Measurements from ENCODE around the gene IFT88. TPM values are rescaled to one million over a fixed set of nuclear protein-coding genes. Genes with fewer than 3 reads are reported as not detected.

IFT88 gene
- total RNA-seq, 1 experiment from 2014 or later, result 5.2 TPM

DNA sequence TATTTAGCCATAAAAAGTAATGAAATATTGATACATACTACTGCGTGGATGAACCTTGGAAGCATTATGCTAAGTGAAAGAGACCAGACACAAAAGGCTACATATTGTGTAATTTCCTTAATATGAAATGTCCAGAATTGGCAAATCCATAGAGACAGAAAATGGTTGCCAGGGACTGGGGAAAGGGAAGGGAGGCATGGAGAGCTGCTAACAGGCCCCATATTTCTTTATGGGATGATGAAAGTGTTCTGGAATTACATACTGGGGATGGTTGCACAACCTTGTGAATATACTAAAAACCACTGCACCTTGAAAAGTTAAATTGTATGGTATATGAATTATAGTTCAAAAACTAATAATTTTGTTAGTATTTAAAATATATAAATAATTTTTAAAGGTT is 3.6 kb downstream of the IFT88 start:
- peaks cover 1% of the 10 kb centered on the region for H3K27me3 Mint-ChIP-seq (ENCODE audit: low read depth)
- peaks cover 10% of the 10 kb centered on the region for H3K23me2 ChIP-seq (ENCODE audit: insufficient read length, low read depth, low read length, poor library complexity, severe bottlenecking)
- H2BK12ac ChIP-seq (ENCODE audit: insufficient read length, low read depth, low read length), result no peak overlapping the region
- H3K14ac ChIP-seq (ENCODE audit: insufficient read depth, low read length), result no peak overlapping the region
- H3K27ac Mint-ChIP-seq, result no peak overlapping the region
- no peaks in the 10 kb centered on the region for H3K9me3 ChIP-seq (ENCODE audit: control insufficient read depth, low read depth, low read length)
- no peak overlapping the region for H4K91ac ChIP-seq (ENCODE audit: insufficient read length, low read depth, low read length)
- H3K23ac ChIP-seq (ENCODE audit: insufficient read length, low read depth, low read length), result no peak overlapping the region
- no peaks in the 10 kb centered on the region for H3K79me1 ChIP-seq (ENCODE audit: insufficient read depth, low read depth, low read length, poor library complexity, severe bottlenecking)
- no peak for DNase-seq
- no peaks in the 10 kb centered on the region for H3K4me1 ChIP-seq (ENCODE audit: insufficient read depth, low read length)
- H2BK5ac ChIP-seq (ENCODE audit: insufficient read length, low read length), result no peak overlapping the region
- TF ChIP-seq, protein P1, sequence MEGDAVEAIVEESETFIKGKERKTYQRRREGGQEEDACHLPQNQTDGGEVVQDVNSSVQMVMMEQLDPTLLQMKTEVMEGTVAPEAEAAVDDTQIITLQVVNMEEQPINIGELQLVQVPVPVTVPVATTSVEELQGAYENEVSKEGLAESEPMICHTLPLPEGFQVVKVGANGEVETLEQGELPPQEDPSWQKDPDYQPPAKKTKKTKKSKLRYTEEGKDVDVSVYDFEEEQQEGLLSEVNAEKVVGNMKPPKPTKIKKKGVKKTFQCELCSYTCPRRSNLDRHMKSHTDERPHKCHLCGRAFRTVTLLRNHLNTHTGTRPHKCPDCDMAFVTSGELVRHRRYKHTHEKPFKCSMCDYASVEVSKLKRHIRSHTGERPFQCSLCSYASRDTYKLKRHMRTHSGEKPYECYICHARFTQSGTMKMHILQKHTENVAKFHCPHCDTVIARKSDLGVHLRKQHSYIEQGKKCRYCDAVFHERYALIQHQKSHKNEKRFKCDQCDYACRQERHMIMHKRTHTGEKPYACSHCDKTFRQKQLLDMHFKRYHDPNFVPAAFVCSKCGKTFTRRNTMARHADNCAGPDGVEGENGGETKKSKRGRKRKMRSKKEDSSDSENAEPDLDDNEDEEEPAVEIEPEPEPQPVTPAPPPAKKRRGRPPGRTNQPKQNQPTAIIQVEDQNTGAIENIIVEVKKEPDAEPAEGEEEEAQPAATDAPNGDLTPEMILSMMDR (conservative IDR thresholded peaks at IDR 0.05), result no peak
- no peak overlapping the region for H2BK15ac ChIP-seq (ENCODE audit: low read depth, low read length)
- H3K79me2 ChIP-seq (ENCODE audit: insufficient read depth, low read length), result no peaks in the 10 kb centered on the region
- no peak overlapping the region for H4K8ac ChIP-seq (replicated peaks; ENCODE audit: insufficient read length, low read depth, low read length)
- no peak overlapping the region for H2AK5ac ChIP-seq (ENCODE audit: insufficient read length, low read length)
- no peak overlapping the region for H3K18ac ChIP-seq (ENCODE audit: insufficient read length, low read depth, low read length)
- H4K20me1 ChIP-seq (ENCODE audit: control insufficient read depth, insufficient read depth, insufficient read length), result no peaks in the 10 kb centered on the region
- H2AFZ ChIP-seq (ENCODE audit: low read length), result no peak overlapping the region
- H2BK120ac ChIP-seq (ENCODE audit: low read depth, low read length, poor library complexity, severe bottlenecking), result no peak overlapping the region
- H3K56ac ChIP-seq (ENCODE audit: insufficient read length, low read depth, low read length), result no peak overlapping the region
- no peak overlapping the region for H2BK20ac ChIP-seq (ENCODE audit: low read depth, low read length, poor library complexity, severe bottlenecking)
- H3K27me3 ChIP-seq (ENCODE audit: insufficient read depth, low read length), result no peaks in the 10 kb centered on the region
- H3T11ph ChIP-seq (ENCODE audit: low read length), result no peak overlapping the region
- no peak overlapping the region for H3K4me2 ChIP-seq (ENCODE audit: insufficient read depth, insufficient read length, low read length)
- no peak overlapping the region for H3K4me3 Mint-ChIP-seq
- WGBS (ENCODE audit: extremely low coverage, insufficient read length, low lambda C conversion rate), result no CpG with 5 or more reads among the region's 1 CpG
- H3K9ac ChIP-seq (ENCODE audit: extremely low read depth, insufficient read length, low read length), result no peak overlapping the region
- no peak overlapping the region for H3K27ac ChIP-seq (ENCODE audit: insufficient read length, low read depth, low read length)
- H3K36me3 Mint-ChIP-seq (ENCODE audit: insufficient read depth in 1 of 3, low read depth in 3 of 3), result peaks cover 0 to 14% (median 3%) of the 10 kb centered on the region in 3 experiments; a peak in 4 of 7 replicates
- no peak overlapping the region for H3K4ac ChIP-seq (ENCODE audit: low read depth, low read length)
- H4K5ac ChIP-seq (ENCODE audit: insufficient read length, low read depth, low read length), result no peak overlapping the region
- H3K4me1 Mint-ChIP-seq, result peaks cover 8 to 12% of the 10 kb centered on the region in 2 experiments
- H3K9me3 Mint-ChIP-seq, result peaks cover 8 to 9% of the 10 kb centered on the region in 2 experiments; a peak in 3 of 5 replicates

All from H9 (cell line).